ENCODE results near the gene HSD3B7.
A peak's percentile ranks its signal among the peaks of the same experiment; 100 is the strongest.

Gene HSD3B7

DNA sequence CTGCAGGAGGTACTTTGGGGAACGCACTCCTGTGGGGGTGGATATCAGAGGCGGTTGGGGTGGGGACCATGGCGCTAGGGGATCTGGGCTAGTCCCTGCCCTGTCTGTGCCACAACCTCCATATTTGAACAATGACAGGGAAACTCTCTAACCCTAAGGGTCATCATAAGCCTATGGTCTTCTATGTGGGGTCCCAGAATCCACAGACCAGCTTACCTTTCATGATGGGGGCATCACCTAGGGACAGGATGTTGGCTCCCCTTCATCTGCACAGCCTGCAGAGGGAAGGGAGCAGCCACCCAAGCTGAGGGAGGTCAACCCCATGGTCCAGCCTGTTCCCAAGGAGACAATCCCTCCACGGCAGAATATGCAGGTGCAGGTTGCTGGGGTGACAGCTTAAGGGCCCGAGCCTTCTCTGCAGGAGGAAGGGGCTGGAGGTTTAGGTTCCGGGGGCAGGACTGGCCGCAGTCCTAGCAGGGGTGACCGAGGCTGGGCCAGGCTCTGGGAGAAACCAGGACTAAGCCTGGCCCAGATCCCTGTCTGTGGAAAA lies 34.4 kb upstream of the HSD3B7 start:
- Histone ChIP-seq H4K20me1 (ENCODE audit: insufficient read depth) (no peaks in the 10 kb centered on the region), H3K9ac (no peak overlapping the region; the same call in 1 of the 2 replicates), H3K4me3 (IDR thresholded peaks at IDR 0.05; ENCODE audit: insufficient read depth, low read depth, low read length) (no peak overlapping the region)

DNA sequence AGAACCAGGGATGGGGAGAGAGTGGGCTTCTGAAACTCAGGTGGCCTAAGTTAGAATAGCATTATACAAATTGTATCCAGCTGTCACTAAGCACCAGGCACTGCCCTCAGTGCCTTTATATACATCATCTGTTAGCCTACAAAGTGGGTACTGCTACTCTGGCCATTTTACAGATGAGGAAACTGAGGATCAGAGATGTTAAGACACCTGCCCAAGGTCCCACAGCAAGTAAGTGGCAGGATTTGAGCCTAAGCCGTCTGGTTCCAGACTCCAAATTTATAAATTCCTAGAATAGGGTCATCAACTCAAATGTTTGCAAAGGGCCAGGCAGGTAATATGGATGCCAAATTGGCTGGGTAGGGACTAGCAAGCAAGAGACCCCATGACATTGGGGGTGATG lies 33.8 kb upstream of the HSD3B7 start:
- H4K20me1 ChIP-seq (ENCODE audit: insufficient read depth) = no peaks in the 10 kb centered on the region
- H3K4me1 ChIP-seq (ENCODE audit: low read depth, poor library complexity, severe bottlenecking) = peaks cover 37% of the 10 kb centered on the region
- no peak overlapping the region for H3K9ac ChIP-seq
- H3K79me2 ChIP-seq (ENCODE audit: insufficient read depth, low read depth) = no peaks in the 10 kb centered on the region; the same call in 1 of the 2 replicates
- TF ChIP-seq, protein P1, sequence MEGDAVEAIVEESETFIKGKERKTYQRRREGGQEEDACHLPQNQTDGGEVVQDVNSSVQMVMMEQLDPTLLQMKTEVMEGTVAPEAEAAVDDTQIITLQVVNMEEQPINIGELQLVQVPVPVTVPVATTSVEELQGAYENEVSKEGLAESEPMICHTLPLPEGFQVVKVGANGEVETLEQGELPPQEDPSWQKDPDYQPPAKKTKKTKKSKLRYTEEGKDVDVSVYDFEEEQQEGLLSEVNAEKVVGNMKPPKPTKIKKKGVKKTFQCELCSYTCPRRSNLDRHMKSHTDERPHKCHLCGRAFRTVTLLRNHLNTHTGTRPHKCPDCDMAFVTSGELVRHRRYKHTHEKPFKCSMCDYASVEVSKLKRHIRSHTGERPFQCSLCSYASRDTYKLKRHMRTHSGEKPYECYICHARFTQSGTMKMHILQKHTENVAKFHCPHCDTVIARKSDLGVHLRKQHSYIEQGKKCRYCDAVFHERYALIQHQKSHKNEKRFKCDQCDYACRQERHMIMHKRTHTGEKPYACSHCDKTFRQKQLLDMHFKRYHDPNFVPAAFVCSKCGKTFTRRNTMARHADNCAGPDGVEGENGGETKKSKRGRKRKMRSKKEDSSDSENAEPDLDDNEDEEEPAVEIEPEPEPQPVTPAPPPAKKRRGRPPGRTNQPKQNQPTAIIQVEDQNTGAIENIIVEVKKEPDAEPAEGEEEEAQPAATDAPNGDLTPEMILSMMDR (conservative IDR thresholded peaks at IDR 0.05; ENCODE audit: low read depth, low read length) = no peak
- no peak overlapping the region for H3K27ac ChIP-seq
- no peak overlapping the region for H2AFZ ChIP-seq (ENCODE audit: low read depth)
- no peak overlapping the region for H3K4me3 ChIP-seq (IDR thresholded peaks at IDR 0.05; ENCODE audit: insufficient read depth, low read depth, low read length)
- H3K27me3 ChIP-seq (ENCODE audit: insufficient read depth, low read depth) = no peaks in the 10 kb centered on the region
- H3K36me3 ChIP-seq (ENCODE audit: insufficient read depth) = no peaks in the 10 kb centered on the region
- no peak overlapping the region for H3K4me2 ChIP-seq

More for the DNA sequence above, 34.4 kb upstream of the HSD3B7 start:
- Histone ChIP-seq H3K27me3 (ENCODE audit: insufficient read depth, low read depth) (no peaks in the 10 kb centered on the region), H3K27ac (no peak overlapping the region; the same call in 1 of the 2 replicates), H2AFZ (ENCODE audit: low read depth) (no peak overlapping the region), H3K79me2 (ENCODE audit: insufficient read depth, low read depth) (no peaks in the 10 kb centered on the region; the same call in 1 of the 2 replicates), H3K4me2 (peak overlapping the region; percentile 92), H3K4me1 (ENCODE audit: low read depth, poor library complexity, severe bottlenecking) (peaks cover 31% of the 10 kb centered on the region), H3K36me3 (ENCODE audit: insufficient read depth) (no peaks in the 10 kb centered on the region)
- TF ChIP-seq, protein P1 (conservative IDR thresholded peaks at IDR 0.05; ENCODE audit: low read depth, low read length) = no peak

GRCh38 chr16:30951750-30952149 lies 33.3 kb upstream of the HSD3B7 start:
- Histone ChIP-seq H3K36me3 (ENCODE audit: insufficient read depth) (no peaks in the 10 kb centered on the region), H4K20me1 (ENCODE audit: insufficient read depth) (no peaks in the 10 kb centered on the region), H3K27me3 (ENCODE audit: insufficient read depth, low read depth) (no peaks in the 10 kb centered on the region), H3K4me1 (ENCODE audit: low read depth, poor library complexity, severe bottlenecking) (peaks cover 42% of the 10 kb centered on the region), H2AFZ (ENCODE audit: low read depth) (no peak overlapping the region), H3K79me2 (ENCODE audit: insufficient read depth, low read depth) (no peaks in the 10 kb centered on the region; the same call in 1 of the 2 replicates), H3K27ac (no peak overlapping the region), H3K4me2 (no peak overlapping the region), H3K9ac (no peak overlapping the region), H3K4me3 (IDR thresholded peaks at IDR 0.05; ENCODE audit: insufficient read depth, low read depth, low read length) (no peak overlapping the region)
- TF ChIP-seq, protein P1 (conservative IDR thresholded peaks at IDR 0.05; ENCODE audit: low read depth, low read length) = no peak

DNA sequence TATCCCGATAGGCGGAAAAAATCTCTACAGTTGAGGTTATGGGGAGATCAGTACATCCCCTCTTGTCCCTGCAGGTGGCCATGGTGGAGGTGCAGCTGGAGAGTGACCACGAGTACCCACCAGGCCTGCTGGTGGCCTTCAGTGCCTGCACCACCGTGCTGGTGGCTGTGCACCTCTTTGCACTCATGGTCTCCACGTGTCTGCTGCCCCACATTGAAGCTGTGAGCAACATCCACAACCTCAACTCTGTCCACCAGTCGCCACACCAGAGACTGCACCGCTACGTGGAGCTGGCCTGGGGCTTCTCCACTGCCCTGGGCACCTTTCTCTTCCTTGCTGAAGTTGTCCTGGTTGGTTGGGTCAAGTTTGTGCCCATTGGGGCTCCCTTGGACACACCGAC lies 31.9 kb upstream of the HSD3B7 start:
- no peaks in the 10 kb centered on the region for H3K27me3 ChIP-seq (ENCODE audit: insufficient read depth, low read depth)
- no peak overlapping the region for H3K27ac ChIP-seq
- H3K4me2 ChIP-seq = no peak overlapping the region
- no peaks in the 10 kb centered on the region; the same call in 1 of the 2 replicates for H3K79me2 ChIP-seq (ENCODE audit: insufficient read depth, low read depth)
- H3K9ac ChIP-seq = no peak overlapping the region
- peaks cover 43% of the 10 kb centered on the region for H3K4me1 ChIP-seq (ENCODE audit: low read depth, poor library complexity, severe bottlenecking)
- H3K4me3 ChIP-seq (IDR thresholded peaks at IDR 0.05; ENCODE audit: insufficient read depth, low read depth, low read length) = no peak overlapping the region
- no peaks in the 10 kb centered on the region for H4K20me1 ChIP-seq (ENCODE audit: insufficient read depth)
- H3K36me3 ChIP-seq (ENCODE audit: insufficient read depth) = no peaks in the 10 kb centered on the region
- no peak overlapping the region for H2AFZ ChIP-seq (ENCODE audit: low read depth)
- TF ChIP-seq, protein P1 (conservative IDR thresholded peaks at IDR 0.05; ENCODE audit: low read depth, low read length) = no peak

All from KMS-11 (cell line).